ENCODE measurements around the gene FBXW10. TPM values are rescaled to one million over a fixed set of nuclear protein-coding genes. Genes with fewer than 3 reads are reported as not detected.
"Not testable (repeated sequence)": the region's sequence is repeated elsewhere in the genome, so short reads cannot be mapped to it uniquely, and the experiment has no call there.

FBXW10 gene
- total RNA-seq, 1 experiment from 2014 or later: 0.23 TPM

DNA sequence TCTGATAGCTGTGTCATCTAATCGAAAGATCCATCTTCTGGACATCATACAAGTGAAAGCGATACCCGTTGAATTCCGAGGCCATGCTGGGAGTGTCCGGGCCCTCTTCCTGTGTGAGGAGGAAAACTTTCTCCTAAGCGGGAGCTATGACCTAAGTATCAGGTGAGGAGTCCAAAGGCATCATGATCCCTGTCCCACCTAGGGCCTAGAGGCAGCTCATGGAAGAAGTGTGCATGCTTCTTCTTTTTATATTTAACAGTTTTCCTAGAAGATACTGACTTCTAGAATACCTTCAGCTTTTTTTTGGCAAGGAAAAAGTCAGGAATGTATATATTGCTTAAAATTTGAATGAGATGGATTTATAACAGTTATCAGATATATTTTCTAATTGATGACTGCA, 14.5 kb downstream of the FBXW10 start:
- not testable (repeated sequence) for H3K36me3 Mint-ChIP-seq (ENCODE audit: insufficient read depth, unreplicated experiment); H3K27me3 Mint-ChIP-seq (ENCODE audit: insufficient read depth, unreplicated experiment)

DNA sequence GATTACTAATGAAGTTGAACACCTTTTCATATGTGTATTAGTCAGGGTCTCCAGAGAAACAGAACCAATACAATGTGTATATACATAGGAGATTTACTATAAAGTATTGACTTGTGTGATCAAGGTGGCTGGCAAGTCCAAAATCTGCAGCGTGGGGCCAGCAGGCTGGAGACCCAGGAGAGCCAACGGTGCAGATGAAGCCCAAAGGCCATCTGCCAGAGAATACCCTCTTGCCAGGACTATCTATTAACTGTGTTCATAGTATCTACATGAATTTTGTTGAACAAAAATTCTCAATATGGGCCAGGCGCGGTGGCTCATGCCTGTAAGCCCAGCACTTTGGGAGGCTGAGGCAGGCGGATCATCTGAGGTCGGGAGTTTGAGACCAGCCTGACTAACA, 16.4 kb downstream of the FBXW10 start:
- H3K4me3 Mint-ChIP-seq (ENCODE audit: unreplicated experiment); DNase-seq (ENCODE audit: unreplicated experiment); H3K36me3 Mint-ChIP-seq (ENCODE audit: insufficient read depth, unreplicated experiment); H3K27me3 Mint-ChIP-seq (ENCODE audit: insufficient read depth, unreplicated experiment); CTCF ChIA-PET; POLR2A ChIA-PET; BruUV-seq (replicated peaks); intact Hi-C loops (cut with micrococcal nuclease); H3K4me1 Mint-ChIP-seq (ENCODE audit: insufficient read depth, unreplicated experiment); H3K9me3 Mint-ChIP-seq (ENCODE audit: unreplicated experiment); H3K27ac Mint-ChIP-seq (ENCODE audit: low read depth, unreplicated experiment): not testable (repeated sequence)

More for the DNA sequence above, 14.5 kb downstream of the FBXW10 start:
- CTCF ChIA-PET; H3K4me1 Mint-ChIP-seq (ENCODE audit: insufficient read depth, unreplicated experiment); H3K4me3 Mint-ChIP-seq (ENCODE audit: unreplicated experiment); H3K27ac Mint-ChIP-seq (ENCODE audit: low read depth, unreplicated experiment); H3K9me3 Mint-ChIP-seq (ENCODE audit: unreplicated experiment); BruUV-seq (replicated peaks); intact Hi-C loops (cut with micrococcal nuclease); POLR2A ChIA-PET; DNase-seq (ENCODE audit: unreplicated experiment): not testable (repeated sequence)

GRCh38 chr17:18770572-18770971, 26.7 kb downstream of the FBXW10 start:
- H3K27me3 Mint-ChIP-seq (ENCODE audit: insufficient read depth, unreplicated experiment); CTCF ChIA-PET; H3K4me3 Mint-ChIP-seq (ENCODE audit: unreplicated experiment); H3K4me1 Mint-ChIP-seq (ENCODE audit: insufficient read depth, unreplicated experiment); H3K27ac Mint-ChIP-seq (ENCODE audit: low read depth, unreplicated experiment); H3K36me3 Mint-ChIP-seq (ENCODE audit: insufficient read depth, unreplicated experiment); H3K9me3 Mint-ChIP-seq (ENCODE audit: unreplicated experiment); POLR2A ChIA-PET; DNase-seq (ENCODE audit: unreplicated experiment); BruUV-seq (replicated peaks); intact Hi-C loops (cut with micrococcal nuclease): not testable (repeated sequence)

- BruUV-seq (replicated peaks); H3K27ac Mint-ChIP-seq (ENCODE audit: low read depth, unreplicated experiment); H3K36me3 Mint-ChIP-seq (ENCODE audit: insufficient read depth, unreplicated experiment); H3K4me3 Mint-ChIP-seq (ENCODE audit: unreplicated experiment); intact Hi-C loops (cut with micrococcal nuclease); H3K9me3 Mint-ChIP-seq (ENCODE audit: unreplicated experiment); CTCF ChIA-PET; POLR2A ChIA-PET; DNase-seq (ENCODE audit: unreplicated experiment); H3K27me3 Mint-ChIP-seq (ENCODE audit: insufficient read depth, unreplicated experiment); H3K4me1 Mint-ChIP-seq (ENCODE audit: insufficient read depth, unreplicated experiment): not testable (repeated sequence)
These were observed 27.2 kb downstream of the FBXW10 start for GRCh38 chr17:18771066-18771465.

DNA sequence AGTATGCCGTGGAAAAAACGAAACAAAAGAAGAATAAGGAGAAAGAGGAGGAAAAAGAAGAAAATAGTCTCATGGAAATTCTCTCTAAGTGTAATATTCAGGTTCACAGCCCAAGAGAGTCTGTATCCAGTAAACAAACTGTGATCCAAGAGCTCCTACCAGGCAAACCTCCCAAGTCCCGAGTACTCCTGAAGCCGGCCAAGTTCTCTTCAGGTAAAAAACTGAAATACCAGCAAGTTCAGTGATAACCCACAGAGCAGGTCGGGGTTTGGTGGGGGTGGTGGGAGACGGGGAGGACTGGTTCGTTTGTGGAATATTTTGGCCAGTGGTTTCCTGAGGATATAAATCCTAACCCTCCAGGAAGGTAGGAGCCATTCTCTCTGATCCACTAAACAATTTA, 28.6 kb downstream of the FBXW10 start:
- Mint-ChIP-seq H3K27me3 (ENCODE audit: insufficient read depth, unreplicated experiment) (no peaks in the 10 kb centered on the region), H3K9me3 (ENCODE audit: unreplicated experiment) (no peaks in the 10 kb centered on the region), H3K36me3 (ENCODE audit: insufficient read depth, unreplicated experiment) (no peaks in the 10 kb centered on the region), H3K27ac (ENCODE audit: low read depth, unreplicated experiment) (no peak overlapping the region), H3K4me1 (ENCODE audit: insufficient read depth, unreplicated experiment) (peaks cover 6% of the 10 kb centered on the region), H3K4me3 (ENCODE audit: unreplicated experiment) (no peak overlapping the region)
- TF ChIP-seq CTCF (IDR thresholded peaks at IDR 0.05; ENCODE audit: unreplicated experiment): no peak
- CTCF ChIA-PET: no interaction called here
- no TSS peak for BruUV-seq (replicated peaks)
- intact Hi-C loops (cut with micrococcal nuclease): no loop called here
- POLR2A ChIA-PET: no interaction called here
- no peak for DNase-seq (ENCODE audit: unreplicated experiment)

- H3K9me3 Mint-ChIP-seq (ENCODE audit: unreplicated experiment); CTCF ChIA-PET; intact Hi-C loops (cut with micrococcal nuclease); H3K27me3 Mint-ChIP-seq (ENCODE audit: insufficient read depth, unreplicated experiment); POLR2A ChIA-PET: not testable (repeated sequence)
- H3K4me1 Mint-ChIP-seq (ENCODE audit: insufficient read depth, unreplicated experiment): peaks cover 20% of the 10 kb centered on the region
- H3K36me3 Mint-ChIP-seq (ENCODE audit: insufficient read depth, unreplicated experiment): peaks cover 11% of the 10 kb centered on the region
- peak; percentile 94 for DNase-seq (ENCODE audit: unreplicated experiment)
- TSS peak; percentile 59 for BruUV-seq (replicated peaks)
- peak within 1 kb of the TSS; percentile 94 for H3K27ac Mint-ChIP-seq (ENCODE audit: low read depth, unreplicated experiment)
- peak within 1 kb of the TSS; percentile 89 for H3K4me3 Mint-ChIP-seq (ENCODE audit: unreplicated experiment)
These were observed 37.3 kb downstream of the FBXW10 start, which contains the start of gene TVP23B for GRCh38 chr17:18780991-18781718. Gene TVP23B (plus strand): TSS chr17:18781183. CDS start chr17:18781294, 111 bp downstream.

- Mint-ChIP-seq H3K4me1 (ENCODE audit: insufficient read depth, unreplicated experiment) (peaks cover 20% of the 10 kb centered on the region), H3K27ac (ENCODE audit: low read depth, unreplicated experiment) (peak overlapping the region; percentile 94), H3K36me3 (ENCODE audit: insufficient read depth, unreplicated experiment) (peaks cover 11% of the 10 kb centered on the region), H3K4me3 (ENCODE audit: unreplicated experiment) (peak overlapping the region; percentile 89)
- DNase-seq (ENCODE audit: unreplicated experiment); POLR2A ChIA-PET; intact Hi-C loops (cut with micrococcal nuclease); H3K27me3 Mint-ChIP-seq (ENCODE audit: insufficient read depth, unreplicated experiment); CTCF ChIA-PET; BruUV-seq (replicated peaks); H3K9me3 Mint-ChIP-seq (ENCODE audit: unreplicated experiment): not testable (repeated sequence)
These were observed 38.0 kb downstream of the FBXW10 start for GRCh38 chr17:18781805-18782204.

GRCh38 chr17:18785933-18786332, 42.1 kb downstream of the FBXW10 start:
- BruUV-seq (replicated peaks); H3K27ac Mint-ChIP-seq (ENCODE audit: low read depth, unreplicated experiment); H3K27me3 Mint-ChIP-seq (ENCODE audit: insufficient read depth, unreplicated experiment); POLR2A ChIA-PET; H3K4me3 Mint-ChIP-seq (ENCODE audit: unreplicated experiment); intact Hi-C loops (cut with micrococcal nuclease); H3K9me3 Mint-ChIP-seq (ENCODE audit: unreplicated experiment); DNase-seq (ENCODE audit: unreplicated experiment); CTCF ChIA-PET: not testable (repeated sequence)
- peaks cover 39% of the 10 kb centered on the region for H3K36me3 Mint-ChIP-seq (ENCODE audit: insufficient read depth, unreplicated experiment)
- peaks cover 23% of the 10 kb centered on the region for H3K4me1 Mint-ChIP-seq (ENCODE audit: insufficient read depth, unreplicated experiment)

GRCh38 chr17:18786890-18787289, 43.0 kb downstream of the FBXW10 start:
- H3K9me3 Mint-ChIP-seq (ENCODE audit: unreplicated experiment); H3K27me3 Mint-ChIP-seq (ENCODE audit: insufficient read depth, unreplicated experiment); H3K27ac Mint-ChIP-seq (ENCODE audit: low read depth, unreplicated experiment); DNase-seq (ENCODE audit: unreplicated experiment); intact Hi-C loops (cut with micrococcal nuclease); BruUV-seq (replicated peaks); H3K4me3 Mint-ChIP-seq (ENCODE audit: unreplicated experiment); POLR2A ChIA-PET; CTCF ChIA-PET: not testable (repeated sequence)
- H3K36me3 Mint-ChIP-seq (ENCODE audit: insufficient read depth, unreplicated experiment): peaks cover 39% of the 10 kb centered on the region
- H3K4me1 Mint-ChIP-seq (ENCODE audit: insufficient read depth, unreplicated experiment): peaks cover 23% of the 10 kb centered on the region

Data from MCF 10A (cell line).